HG03469 (cell line): ENCODE results near the gene POLR2L.

Experiments used
- ATAC-seq: cut with Tn5 transposase; IDR thresholded peaks from one replicate; pipeline ENCODE4 v1.9.1; 2021; ENCODE audit warnings: mild to moderate bottlenecking, moderate library complexity, moderate number of reproducible peaks; ENCODE audit not compliant: unreplicated experiment

POLR2L gene

DNA sequence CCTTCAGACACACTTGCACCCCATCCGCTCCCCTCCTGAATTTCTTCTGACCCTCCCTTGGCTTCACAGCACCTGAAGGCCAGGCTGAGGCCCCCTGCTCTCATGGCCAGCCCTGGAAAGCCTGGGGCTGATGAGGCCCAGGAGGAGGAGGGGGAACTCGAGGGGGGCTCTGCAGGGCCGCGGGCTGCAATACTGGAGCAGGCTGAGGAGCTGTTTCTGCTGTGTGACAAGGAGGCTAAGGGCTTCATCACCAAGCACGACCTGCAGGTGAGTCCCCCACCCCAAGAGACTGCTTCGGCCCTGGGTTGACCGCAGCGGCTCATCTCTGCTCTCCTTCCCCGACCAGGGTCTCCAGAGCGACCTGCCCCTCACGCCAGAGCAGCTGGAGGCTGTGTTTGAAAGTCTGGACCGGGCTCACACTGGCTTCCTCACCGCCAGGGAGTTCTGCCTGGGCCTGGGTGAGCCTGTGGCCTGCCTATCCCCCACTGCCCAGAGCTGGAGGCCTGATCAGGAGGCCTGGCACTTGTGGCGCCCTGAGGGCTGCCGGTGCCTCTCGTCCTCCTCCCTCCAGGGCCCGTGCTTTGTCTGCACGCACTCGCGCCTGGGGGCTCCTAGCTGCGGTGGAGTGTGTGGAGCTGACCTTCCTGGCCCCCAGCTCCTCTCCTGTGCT, 13.7 kb downstream of the POLR2L start:
- no peak for ATAC-seq

DNA sequence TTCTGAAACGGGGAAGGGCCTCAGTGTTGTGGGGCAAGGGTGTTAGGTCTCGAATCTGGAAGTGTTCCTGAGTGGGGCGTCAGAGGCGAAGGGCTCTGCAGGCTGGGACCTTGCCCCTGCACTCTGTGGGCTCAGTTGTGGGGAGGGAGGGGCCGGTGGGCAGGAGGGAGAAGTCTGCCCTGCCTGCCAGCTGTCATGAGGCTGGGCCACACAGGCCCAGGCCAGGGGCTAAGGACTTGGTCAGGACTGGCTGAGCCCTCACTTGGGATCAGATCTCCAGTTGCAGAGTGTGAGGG, 14.5 kb downstream of the POLR2L start, which contains the start of gene CRACR2B:
CRACR2B (plus strand) TSS at position 23 of the 296 bp plus-strand sequence. CDS start 689 bp downstream, outside the sequence.
- ATAC-seq = no peak

GRCh38 chr11:827146-827896, 15.0 kb downstream of the POLR2L start:
- ATAC-seq = no peak

GRCh38 chr11:826836-827145, 15.5 kb downstream of the POLR2L start:
- ATAC-seq = no peak

GRCh38 chr11:826227-826621, 16.1 kb downstream of the POLR2L start:
- no peak for ATAC-seq

DNA sequence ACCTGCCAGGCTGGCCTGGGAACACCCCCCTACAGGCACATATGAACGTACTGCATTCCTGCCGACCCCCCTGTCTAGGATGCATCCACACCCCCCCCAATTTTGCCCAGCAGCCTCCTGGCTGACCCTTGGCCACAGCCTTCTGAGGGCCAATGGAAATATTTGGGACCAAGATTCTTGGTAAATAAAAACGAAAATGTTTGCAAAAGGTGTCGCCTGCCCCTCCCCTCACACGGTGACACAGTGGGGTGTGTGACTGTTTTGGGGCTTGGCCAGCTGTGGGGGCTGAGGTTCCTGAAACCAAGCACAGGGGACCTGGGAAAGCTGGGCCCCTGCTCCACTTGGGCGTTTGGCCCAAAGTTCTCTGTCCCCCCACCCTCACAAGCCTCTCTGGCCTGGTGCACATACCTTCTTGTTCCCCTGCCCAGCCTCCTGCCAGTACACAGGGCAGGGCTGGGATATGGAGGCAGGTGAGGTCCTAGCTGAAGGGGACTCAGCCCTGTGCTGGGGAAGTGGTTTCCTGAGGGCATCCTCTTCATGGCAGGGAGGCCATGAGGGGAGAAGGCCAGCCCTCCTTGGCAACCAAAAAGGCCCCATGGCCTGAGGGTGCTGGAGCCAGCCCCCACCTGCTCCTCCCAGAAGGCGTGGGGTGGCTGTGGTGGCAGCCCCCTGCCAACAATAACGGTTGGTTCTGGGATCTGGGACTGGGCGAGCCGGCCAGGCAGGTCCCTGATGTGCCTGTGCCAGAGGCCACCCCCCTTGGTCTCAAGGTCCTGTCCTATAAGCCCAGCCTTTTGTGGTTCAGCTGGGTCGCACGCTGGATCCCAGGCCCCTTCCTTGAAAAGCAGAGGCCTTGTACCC, 16.7 kb downstream of the POLR2L start:
- no peak for ATAC-seq

DNA sequence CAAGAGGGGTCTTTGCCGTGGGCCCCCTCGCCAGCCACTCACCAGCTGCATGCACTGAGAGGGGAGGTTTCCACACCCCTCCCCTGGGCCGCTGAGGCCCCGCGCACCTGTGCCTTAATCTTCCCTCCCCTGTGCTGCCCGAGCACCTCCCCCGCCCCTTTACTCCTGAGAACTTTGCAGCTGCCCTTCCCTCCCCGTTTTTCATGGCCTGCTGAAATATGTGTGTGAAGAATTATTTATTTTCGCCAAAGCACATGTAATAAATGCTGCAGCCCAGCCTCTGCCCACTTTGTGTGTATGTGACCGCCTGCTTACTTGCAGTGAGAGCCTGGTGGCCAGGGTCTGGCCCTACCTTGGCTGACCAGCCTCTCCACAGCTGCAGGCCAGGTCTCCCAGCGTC, 17.4 kb downstream of the POLR2L start:
- ATAC-seq = no peak

GRCh38 chr11:824292-824880, 17.9 kb downstream of the POLR2L start:
- no peak for ATAC-seq

GRCh38 chr11:823441-824291, 18.7 kb downstream of the POLR2L start:
- no peak for ATAC-seq

- no peak for ATAC-seq
Measured at GRCh38 chr11:821512-822371, 20.6 kb downstream of the POLR2L start.

GRCh38 chr11:820655-821511, 21.4 kb downstream of the POLR2L start:
- no peak for ATAC-seq

DNA sequence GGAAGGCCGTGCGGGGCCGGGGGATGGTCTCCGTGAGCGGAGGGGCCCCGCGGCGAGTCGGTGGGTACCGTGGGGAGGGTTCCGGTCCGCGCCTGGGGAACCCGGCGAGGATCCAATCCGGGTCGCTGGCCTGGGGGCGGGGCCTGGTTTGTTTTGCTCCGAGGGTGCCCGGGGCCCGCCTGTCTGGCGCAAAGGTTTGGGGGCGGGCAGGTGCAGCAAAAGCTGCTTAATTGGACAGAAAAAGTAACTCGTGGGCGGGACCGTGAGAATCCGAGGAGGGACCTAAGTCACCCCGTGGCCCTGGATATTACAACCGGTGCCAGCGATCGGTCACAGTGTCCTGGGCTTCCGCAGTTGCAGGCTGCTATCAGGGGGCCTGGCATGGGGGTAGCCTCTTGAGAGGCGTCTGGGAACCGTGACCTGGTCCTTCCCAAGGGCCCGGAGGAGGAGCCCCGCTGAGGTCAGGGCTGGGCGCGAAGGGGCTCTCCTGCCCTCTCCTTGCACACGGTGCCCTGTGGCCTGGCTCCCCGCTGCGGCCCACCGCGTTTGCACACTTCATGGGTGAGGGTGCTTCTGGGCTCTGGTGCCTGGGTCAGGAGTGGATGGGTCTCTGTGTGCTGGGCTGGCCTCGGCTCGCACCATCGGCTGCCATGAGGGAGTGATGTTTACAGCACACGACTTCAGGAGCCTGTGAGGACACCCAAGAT, 22.2 kb downstream of the POLR2L start:
- no peak for ATAC-seq

DNA sequence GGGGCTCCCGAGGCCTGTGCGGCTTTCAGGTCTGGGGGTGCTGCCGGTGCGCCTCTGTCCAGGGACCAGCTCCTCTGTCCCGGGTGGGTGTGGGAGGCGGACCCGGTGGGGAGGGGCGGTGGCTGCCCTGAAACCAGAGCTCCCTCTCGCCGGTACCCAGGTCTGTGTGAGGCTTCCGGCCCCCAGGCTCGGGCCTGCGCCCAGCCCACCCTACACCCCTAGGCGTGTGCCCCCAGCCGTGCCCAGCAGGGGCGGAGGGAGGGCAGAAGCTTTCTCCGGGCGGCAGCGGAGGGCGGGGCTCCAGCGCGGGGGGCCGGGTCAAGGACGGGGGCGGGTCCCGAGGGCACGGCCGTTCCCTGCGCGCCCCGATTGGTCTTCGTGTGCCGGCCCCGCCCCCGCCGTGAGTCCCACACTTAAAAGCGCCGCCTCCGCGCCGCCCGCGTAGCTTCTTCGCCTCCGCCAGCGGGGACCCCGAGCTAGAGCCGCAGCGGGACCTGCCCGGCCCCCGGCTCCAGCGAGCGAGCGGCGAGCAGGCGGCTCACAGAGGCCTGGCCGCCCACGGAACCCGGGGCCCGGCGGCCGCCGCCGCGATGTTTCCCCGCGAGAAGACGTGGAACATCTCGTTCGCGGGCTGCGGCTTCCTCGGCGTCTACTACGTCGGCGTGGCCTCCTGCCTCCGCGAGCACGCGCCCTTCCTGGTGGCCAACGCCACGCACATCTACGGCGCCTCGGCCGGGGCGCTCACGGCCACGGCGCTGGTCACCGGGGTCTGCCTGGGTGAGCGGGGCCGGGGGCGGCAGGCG, 23.0 kb downstream of the POLR2L start:
- no peak for ATAC-seq

GRCh38 chr11:818396-819128, 23.8 kb downstream of the POLR2L start, which contains the start of gene PNPLA2:
Gene PNPLA2 (plus strand): TSS chr11:818914. CDS start chr11:819719, 805 bp downstream.
- no peak for ATAC-seq

GRCh38 chr11:816433-816779, 25.9 kb downstream of the POLR2L start:
- no peak for ATAC-seq

DNA sequence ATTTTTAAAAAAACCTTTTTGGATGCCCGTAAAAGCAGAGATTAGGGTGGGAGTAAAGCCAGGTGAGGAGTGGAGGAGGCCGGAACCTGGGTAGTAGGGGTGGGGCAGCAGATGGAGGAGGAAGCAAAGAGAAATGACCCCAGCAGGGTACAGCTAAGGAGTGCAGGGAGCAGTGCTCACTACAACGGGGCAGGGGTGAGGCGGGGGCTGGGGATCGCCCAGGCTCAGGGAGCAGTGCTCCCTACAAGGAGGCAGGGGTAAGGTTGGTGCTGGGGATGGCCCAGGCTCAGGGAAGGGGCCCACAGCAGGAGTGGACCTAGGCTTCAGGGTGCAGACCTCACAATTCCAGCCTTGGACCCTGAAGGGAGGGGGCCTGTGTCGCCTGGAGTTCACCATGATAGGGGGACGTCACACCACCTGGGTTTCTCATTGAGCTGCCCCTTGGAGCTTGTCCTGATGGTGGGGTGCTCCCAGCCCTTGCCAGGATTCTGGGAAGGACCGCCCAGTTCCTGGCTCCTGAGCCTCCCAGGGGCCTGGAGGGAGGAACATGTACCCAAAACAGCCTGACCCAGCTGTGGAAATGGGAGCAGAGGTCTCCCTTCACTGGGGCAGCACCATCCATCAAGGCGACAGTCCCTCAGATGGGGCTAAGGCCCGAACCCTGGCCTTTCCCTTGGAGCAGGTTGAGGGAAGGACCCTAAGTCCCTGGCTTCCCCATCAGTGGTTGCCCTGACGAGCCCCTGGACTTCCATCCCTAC, 26.5 kb downstream of the POLR2L start:
- no peak for ATAC-seq
